VCaP (cell line): ENCODE results near the gene WBP1L.

Experiments
- H3K27ac ChIP-seq: fragments of 450-650 bp; 2 replicates; pipeline ENCODE4 v1.5.1; 2017
- CTCF ChIP-seq: fragments of 450-650 bp; conservative IDR thresholded peaks from 2 replicates; pipeline ENCODE4 v1.5.1; 2017; ENCODE audit warnings: mild to moderate bottlenecking, moderate library complexity

Gene WBP1L

GRCh38 chr10:102773986-102774385, 30.2 kb downstream of the WBP1L start:
- TF ChIP-seq CTCF: no peak
- peak overlapping the region; percentile 93 for H3K27ac ChIP-seq

- peak overlapping the region; percentile 93 for H3K27ac ChIP-seq
- TF ChIP-seq CTCF: no peak
These were observed 31.6 kb downstream of the WBP1L start for GRCh38 chr10:102775201-102775934.

GRCh38 chr10:102775935-102776669, 32.4 kb downstream of the WBP1L start:
- H3K27ac ChIP-seq: peak overlapping the region; percentile 93

GRCh38 chr10:102776779-102777456, 33.2 kb downstream of the WBP1L start:
- TF ChIP-seq CTCF: no peak
- H3K27ac ChIP-seq: peak overlapping the region; percentile 93

More at GRCh38 chr10:102775935-102776669, 32.4 kb downstream of the WBP1L start:
- TF ChIP-seq CTCF: no peak

GRCh38 chr10:102777711-102778453, 34.1 kb downstream of the WBP1L start:
- no peak overlapping the region for H3K27ac ChIP-seq
- no peak for TF ChIP-seq CTCF

- no peak overlapping the region for H3K27ac ChIP-seq
- no peak for TF ChIP-seq CTCF
These were observed 35.0 kb downstream of the WBP1L start for GRCh38 chr10:102778781-102779180.
